ENCODE data around the gene P4HA2.

The P4HA2 gene

GRCh38 chr5:132264546-132265335 lies 37.1 kb upstream of the P4HA2 start:
- no peak for DNase-seq (ENCODE audit: low read depth)

GRCh38 chr5:132263548-132264261 lies 36.1 kb upstream of the P4HA2 start:
- peak; percentile 97 for DNase-seq (ENCODE audit: low read depth)

- no peak for DNase-seq (ENCODE audit: low read depth)
These were observed 35.4 kb upstream of the P4HA2 start for GRCh38 chr5:132262882-132263547.

- DNase-seq (ENCODE audit: low read depth): no peak
These were observed 34.5 kb upstream of the P4HA2 start for GRCh38 chr5:132261881-132262845.

GRCh38 chr5:132260714-132261551 lies 33.3 kb upstream of the P4HA2 start:
- DNase-seq (ENCODE audit: low read depth): peak; percentile 96

GRCh38 chr5:132260051-132260450 lies 32.4 kb upstream of the P4HA2 start:
- DNase-seq (ENCODE audit: low read depth): peak; percentile 59

- peak; percentile 91 for DNase-seq (ENCODE audit: low read depth)
These were observed 31.6 kb upstream of the P4HA2 start for GRCh38 chr5:132259069-132259851.

GRCh38 chr5:132258102-132259068 lies 30.7 kb upstream of the P4HA2 start:
- peak; percentile 75 for DNase-seq (ENCODE audit: low read depth)

- DNase-seq (ENCODE audit: low read depth): peak; percentile 18
These were observed 29.8 kb upstream of the P4HA2 start, which contains the start of gene PDLIM4 for GRCh38 chr5:132257131-132258101. Gene PDLIM4 (plus strand): TSS chr5:132257696. CDS start chr5:132257735, 39 bp downstream.

GRCh38 chr5:132256783-132257130 lies 29.1 kb upstream of the P4HA2 start:
- no peak for DNase-seq (ENCODE audit: low read depth)

- no peak for DNase-seq (ENCODE audit: low read depth)
These were observed 28.6 kb upstream of the P4HA2 start for GRCh38 chr5:132256086-132256782.

GRCh38 chr5:132254321-132254977 lies 26.8 kb upstream of the P4HA2 start:
- DNase-seq (ENCODE audit: low read depth): no peak

- no peak for DNase-seq (ENCODE audit: low read depth)
These were observed 26.0 kb upstream of the P4HA2 start for GRCh38 chr5:132253452-132254320.

GRCh38 chr5:132253008-132253441 lies 25.4 kb upstream of the P4HA2 start:
- DNase-seq (ENCODE audit: low read depth): no peak

- DNase-seq (ENCODE audit: low read depth): no peak
These were observed 23.6 kb upstream of the P4HA2 start for GRCh38 chr5:132251220-132251725.
